ENCODE data around the gene GALT.

Gene GALT

GRCh38 chr9:34646211-34647083, at the start of gene GALT:
GALT (plus strand) TSS chr9:34646675; CDS start chr9:34646705, 30 bp downstream.
- DNase-seq: no peak

- no peak for DNase-seq
These were observed 46.9 kb upstream of the GALT start for GRCh38 chr9:34599546-34599945.

GRCh38 chr9:34600908-34601307, 45.6 kb upstream of the GALT start:
- no peak for DNase-seq

DNA sequence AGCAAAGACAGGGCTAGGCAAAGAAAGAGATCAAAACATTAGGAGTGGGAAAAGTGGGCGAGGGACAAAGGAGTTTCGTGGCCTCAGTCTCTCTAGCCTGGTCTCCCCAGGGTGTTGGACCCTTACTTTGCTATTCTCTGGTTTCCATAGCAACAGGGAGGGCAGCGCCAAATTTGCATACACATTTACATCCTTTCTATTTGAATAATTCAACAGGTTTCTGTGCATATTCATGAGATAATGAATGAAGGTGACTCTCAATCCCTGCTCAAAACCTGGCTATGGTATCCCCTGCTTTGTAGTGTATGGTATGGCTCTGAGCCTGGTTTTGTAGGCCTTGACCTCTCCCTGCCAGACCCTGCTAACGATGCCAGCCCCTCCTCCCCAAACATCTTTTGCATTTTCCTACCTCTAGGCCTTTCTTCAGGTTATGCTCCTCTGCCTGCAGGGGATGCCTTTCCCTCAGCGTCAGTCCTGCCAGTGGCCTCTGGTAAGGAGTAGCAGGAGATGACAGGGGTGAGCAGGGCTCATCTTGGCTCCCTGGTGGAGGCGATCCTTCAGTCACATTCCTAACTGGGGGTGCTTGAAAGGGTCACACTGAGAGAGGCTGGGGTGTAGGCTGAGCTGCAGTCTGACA, 44.4 kb upstream of the GALT start:
- DNase-seq: no peak

DNA sequence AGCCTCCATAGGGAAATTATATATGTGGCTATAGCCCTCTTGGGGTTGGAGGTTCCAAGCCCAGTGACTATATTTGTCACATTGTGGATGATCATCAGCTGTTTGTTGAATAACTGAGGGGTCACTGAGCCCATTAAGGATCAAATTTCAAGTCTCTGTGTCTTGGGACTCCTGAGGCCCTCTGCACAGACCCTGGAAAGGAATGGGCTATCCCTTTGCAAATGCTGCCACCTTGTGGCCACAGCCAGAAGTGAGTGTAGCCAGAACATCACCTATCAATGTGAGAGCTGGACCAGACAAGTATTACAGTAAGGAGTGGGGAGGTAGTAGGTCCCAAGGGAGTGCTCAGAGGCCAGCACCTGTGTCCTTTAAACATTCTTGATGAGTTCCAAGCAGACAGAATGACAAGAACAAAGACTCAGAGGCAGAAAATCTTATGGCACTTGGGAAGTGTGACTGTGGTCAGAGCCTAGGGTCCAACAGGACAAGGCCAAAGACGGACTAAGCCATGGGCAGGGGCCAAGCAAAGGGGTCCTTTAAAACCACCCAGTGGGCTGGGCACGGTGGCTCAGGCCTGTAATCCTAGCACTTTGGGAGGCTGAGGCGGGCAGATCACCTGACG, 42.8 kb upstream of the GALT start:
- peak; percentile 69 to 89 for DNase-seq

- DNase-seq: no peak
These were observed 40.3 kb upstream of the GALT start for GRCh38 chr9:34606190-34606589.

DNA sequence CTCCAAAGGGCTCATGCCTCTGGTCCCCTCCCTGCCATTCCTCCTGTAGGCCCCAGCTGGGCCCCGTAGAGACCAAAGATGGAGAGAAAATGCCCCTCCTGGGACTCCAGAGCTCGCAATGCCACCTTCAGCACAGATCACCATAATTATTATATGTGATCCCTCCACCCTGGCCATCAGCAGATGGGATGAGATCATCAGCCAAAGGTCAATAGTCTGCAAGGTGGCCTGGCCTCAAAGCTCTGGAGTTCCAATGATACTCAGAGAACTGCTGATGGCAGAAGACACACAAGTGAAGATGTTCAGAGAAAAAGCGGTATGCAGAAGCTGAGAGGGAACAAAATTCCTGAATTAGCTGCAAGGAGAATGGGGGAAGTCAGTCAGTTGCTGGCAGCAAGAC, 39.6 kb upstream of the GALT start:
- no peak for DNase-seq

DNA sequence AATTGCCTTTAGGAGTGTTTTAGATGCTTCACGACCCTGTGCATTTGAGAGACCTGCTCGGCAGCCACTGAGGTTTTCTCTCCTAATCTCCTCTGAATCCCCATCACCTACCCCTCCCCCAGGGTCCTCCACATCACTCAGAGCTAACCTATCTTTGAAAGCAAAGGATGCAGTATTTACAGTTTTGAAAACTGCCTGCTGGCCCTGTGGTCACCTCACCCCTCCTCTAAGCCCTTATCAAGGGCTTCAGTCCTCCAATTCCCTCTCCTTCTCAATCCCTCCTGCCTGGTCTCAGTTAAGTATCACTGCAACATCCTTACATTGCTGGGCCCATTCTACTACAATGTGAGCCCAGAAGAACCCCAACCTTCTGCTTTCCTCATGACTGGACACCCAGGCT, 39.1 kb upstream of the GALT start:
- DNase-seq: no peak

- no peak for DNase-seq
These were observed 35.9 kb upstream of the GALT start for GRCh38 chr9:34610434-34611206.

DNA sequence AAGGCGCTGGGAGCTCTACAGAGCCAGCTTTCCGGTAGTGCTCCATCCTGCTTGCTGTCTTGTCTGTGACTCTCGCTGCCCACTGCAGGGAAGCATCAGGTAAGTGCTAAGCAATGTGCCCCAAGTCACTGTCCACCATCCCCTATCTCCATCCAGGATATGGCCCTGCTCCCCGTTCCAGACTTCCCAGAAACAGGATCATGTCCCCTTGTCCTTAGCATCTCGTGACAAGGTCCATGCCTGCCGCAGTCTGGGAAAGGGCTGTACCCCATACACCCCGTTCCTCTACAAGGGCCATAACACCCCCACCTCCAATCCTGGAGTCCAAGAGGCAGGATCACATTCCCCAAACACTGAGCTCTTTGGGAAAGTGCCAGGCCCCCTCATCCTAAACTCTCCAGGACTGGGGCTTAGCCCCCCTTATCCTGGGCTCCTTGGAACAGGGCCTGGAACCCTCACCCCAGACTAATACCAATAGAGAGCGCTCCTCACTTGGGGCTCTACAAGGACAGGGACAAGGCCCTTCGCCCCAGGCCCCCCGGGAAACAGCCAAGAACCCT, 35.1 kb upstream of the GALT start:
- no peak for DNase-seq

- DNase-seq: peak; percentile 86 to 94
These were observed 34.4 kb upstream of the GALT start, which contains the start of gene RPP25L for GRCh38 chr9:34611811-34612787. RPP25L (minus strand) TSS chr9:34612097; CDS start chr9:34611296, 801 bp downstream.

- DNase-seq: peak; percentile 68 to 89
These were observed 33.6 kb upstream of the GALT start for GRCh38 chr9:34612788-34613390.

DNA sequence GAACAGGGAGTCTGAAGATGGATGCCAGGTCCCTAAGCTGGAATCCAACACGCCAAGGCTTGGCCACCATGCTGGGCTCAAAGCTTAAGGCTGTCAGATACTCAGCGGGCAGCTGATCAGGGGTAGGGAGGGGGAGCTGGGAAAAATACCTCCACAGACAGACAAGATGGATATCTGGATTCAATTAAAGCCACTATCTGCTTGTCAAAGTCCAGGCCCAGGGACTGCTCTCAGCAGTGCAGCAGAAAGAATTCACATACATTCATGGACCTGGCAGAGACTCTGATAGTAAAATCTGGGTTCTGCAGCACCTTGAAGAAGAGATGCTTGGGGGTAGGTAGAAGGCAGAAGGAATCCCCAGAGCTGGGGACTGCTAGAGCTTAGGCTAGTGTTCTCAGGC, 31.3 kb upstream of the GALT start:
- DNase-seq: no peak

DNA sequence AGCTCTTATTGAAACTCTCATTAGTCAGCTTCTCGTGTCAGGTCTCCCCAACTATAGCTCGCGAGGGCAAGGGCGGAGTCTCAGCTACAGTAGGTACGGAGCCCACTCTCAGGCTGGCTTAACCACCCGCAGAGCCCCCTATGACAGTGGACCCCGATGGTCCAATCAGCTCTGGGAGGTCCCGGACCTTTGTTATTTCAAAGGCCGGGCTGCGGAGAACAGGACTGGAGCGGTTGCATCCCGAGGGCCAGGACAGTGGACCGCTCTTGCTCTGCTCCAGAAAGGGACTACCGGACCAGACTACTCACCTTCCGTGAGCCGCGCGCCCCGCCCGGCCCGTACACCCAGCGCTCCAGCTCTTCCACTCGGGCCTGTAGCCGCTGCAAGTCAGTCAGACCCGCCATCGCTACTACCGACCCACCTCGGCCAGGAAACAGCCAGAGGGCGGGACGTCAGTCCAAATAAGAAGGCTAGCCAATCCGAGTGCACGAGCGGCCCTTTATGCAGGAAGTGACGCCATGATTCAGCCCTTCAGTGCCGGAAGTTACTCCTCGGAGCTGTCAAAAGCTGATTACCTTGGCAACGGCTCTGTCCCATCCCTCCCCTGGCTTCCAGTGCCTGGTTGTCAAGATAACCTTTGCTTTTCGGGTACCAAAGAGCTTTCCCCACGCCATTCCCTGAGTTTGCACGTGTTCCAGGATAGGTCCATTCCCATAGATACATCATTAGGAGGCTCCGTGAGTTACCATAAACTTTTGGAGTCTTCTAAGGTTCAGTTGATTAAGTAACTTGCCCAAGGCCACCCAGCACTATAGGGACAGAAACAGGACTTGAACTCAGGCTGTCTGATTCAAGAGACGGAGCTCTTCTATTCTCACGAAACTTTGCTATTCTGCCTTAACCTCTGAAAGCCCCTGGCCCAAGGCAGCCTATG, 26.1 kb upstream of the GALT start, which contains the start of gene DCTN3:
Gene DCTN3 (minus strand): TSS at position 435 of the 934 bp plus-strand sequence. CDS start 31 bp downstream, at position 404.
- DNase-seq: peak; percentile 93 to 98

- no peak for DNase-seq
These were observed 22.9 kb upstream of the GALT start for GRCh38 chr9:34623374-34624235.

- no peak for DNase-seq
These were observed 21.8 kb upstream of the GALT start for GRCh38 chr9:34624475-34625185.

GRCh38 chr9:34625186-34625486, 21.3 kb upstream of the GALT start:
- DNase-seq: no peak

Measured in NCI-H446 (cell line).